KMS-11 (cell line): ENCODE data around the gene GSTM3.

Source experiments
- H2AFZ ChIP-seq: fragments of 200-600 bp; sonication (generic); 2 replicates; pipeline ENCODE4 v1.6.1; 2016; ENCODE audit warnings: antibody characterized with exemption, mixed run types, low read depth
- H3K27ac ChIP-seq: fragments of 200-600 bp; sonication (generic); 2 replicates; pipeline ENCODE4 v1.6.1; 2016; ENCODE audit warnings: mild to moderate bottlenecking, mixed run types
- H3K27me3 ChIP-seq: fragments of 200-600 bp; sonication (generic); 2 replicates; pipeline ENCODE4 v1.6.1; 2017; ENCODE audit warnings: mild to moderate bottlenecking, low read depth, mixed run types, moderate library complexity; ENCODE audit not compliant: insufficient read depth
- H3K36me3 ChIP-seq: fragments of 200-600 bp; sonication (generic); 2 replicates; pipeline ENCODE4 v1.6.1; 2017; ENCODE audit warnings: mild to moderate bottlenecking, mixed run types; ENCODE audit not compliant: insufficient read depth
- H3K4me1 ChIP-seq: fragments of 200-600 bp; sonication (generic); 2 replicates; pipeline ENCODE4 v1.6.1; 2016; ENCODE audit warnings: mild to moderate bottlenecking, low read depth, mixed run types; ENCODE audit not compliant: poor library complexity, severe bottlenecking
- H3K4me2 ChIP-seq: fragments of 200-600 bp; sonication (generic); 2 replicates; pipeline ENCODE4 v1.7.0; 2016; ENCODE audit warnings: mild to moderate bottlenecking, mixed run types
- H3K4me3 ChIP-seq: fragments of 200-600 bp; sonication (generic); IDR thresholded peaks from 2 replicates; pipeline ENCODE4 v1.6.1; 2017; ENCODE audit warnings: low read depth, low read length, mixed read lengths; ENCODE audit not compliant: insufficient read depth
- H3K79me2 ChIP-seq: fragments of 200-600 bp; sonication (generic); 2 replicates; pipeline ENCODE4 v1.6.1; 2016; ENCODE audit warnings: low read depth, mixed run types; ENCODE audit not compliant: insufficient read depth
- H3K9ac ChIP-seq: fragments of 200-600 bp; sonication (generic); 2 replicates; pipeline ENCODE4 v1.6.1; 2016; ENCODE audit warnings: mild to moderate bottlenecking, mixed run types
- H4K20me1 ChIP-seq: fragments of 200-600 bp; sonication (generic); 2 replicates; pipeline ENCODE4 v1.6.1; 2016; ENCODE audit warnings: mild to moderate bottlenecking, mixed run types; ENCODE audit not compliant: insufficient read depth
- TF ChIP-seq, protein P1 (sequence below): fragments of 200-600 bp; sonication (generic); conservative IDR thresholded peaks from 2 replicates; pipeline ENCODE4 v1.6.1; 2017; ENCODE audit warnings: low read depth, mild to moderate bottlenecking, antibody characterized with exemption, low read length, moderate library complexity, mixed read lengths

The GSTM3 gene

DNA sequence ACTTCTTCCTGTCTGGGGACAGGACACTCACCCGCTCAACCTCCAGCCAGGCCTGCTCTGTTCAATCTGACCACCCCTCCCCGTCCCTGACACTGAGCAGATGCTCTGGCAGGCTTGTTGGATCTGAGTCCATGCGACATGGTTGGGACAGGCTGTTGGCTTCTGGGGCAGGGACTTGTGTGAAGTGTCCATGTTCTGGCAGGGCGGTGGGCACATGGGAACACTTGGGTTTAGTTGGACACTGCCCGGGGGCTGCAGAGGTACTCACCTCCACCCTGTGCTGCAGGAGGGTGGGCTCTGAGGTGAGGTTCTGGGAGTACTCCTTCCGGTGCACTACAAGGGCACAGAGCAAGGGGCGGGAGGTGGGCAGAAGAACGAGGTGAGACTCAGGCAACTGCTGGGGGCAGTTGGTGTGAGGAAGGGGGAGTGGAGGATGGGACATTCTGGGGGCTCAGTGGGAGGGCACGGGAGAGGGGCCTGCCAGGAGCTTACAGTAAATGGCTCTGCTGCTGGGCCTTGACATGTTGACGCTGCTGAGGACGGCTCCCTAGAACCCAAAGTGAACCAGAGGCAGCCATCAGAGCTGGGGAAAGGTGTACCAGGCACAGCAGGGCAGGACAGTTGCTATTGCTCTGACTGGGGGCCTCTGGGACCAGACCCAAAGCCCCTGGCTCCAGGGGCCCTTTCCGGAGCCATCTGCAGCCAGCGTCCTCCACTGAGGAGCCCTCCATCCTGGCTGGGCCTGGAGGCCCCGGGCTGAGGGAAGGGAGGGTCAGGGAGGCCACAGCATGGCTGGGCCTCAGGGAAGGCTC is 20.6 kb upstream of the GSTM3 start:
- Histone ChIP-seq H3K9ac (no peak overlapping the region), H4K20me1 (no peaks in the 10 kb centered on the region), H3K4me2 (no peak overlapping the region), H3K79me2 (no peaks in the 10 kb centered on the region), H3K4me3 (no peak overlapping the region), H3K4me1 (no peaks in the 10 kb centered on the region), H3K36me3 (no peaks in the 10 kb centered on the region), H3K27ac (no peak overlapping the region), H3K27me3 (no peaks in the 10 kb centered on the region; the same call in 1 of the 2 replicates), H2AFZ (no peak overlapping the region)
- TF ChIP-seq, protein P1, sequence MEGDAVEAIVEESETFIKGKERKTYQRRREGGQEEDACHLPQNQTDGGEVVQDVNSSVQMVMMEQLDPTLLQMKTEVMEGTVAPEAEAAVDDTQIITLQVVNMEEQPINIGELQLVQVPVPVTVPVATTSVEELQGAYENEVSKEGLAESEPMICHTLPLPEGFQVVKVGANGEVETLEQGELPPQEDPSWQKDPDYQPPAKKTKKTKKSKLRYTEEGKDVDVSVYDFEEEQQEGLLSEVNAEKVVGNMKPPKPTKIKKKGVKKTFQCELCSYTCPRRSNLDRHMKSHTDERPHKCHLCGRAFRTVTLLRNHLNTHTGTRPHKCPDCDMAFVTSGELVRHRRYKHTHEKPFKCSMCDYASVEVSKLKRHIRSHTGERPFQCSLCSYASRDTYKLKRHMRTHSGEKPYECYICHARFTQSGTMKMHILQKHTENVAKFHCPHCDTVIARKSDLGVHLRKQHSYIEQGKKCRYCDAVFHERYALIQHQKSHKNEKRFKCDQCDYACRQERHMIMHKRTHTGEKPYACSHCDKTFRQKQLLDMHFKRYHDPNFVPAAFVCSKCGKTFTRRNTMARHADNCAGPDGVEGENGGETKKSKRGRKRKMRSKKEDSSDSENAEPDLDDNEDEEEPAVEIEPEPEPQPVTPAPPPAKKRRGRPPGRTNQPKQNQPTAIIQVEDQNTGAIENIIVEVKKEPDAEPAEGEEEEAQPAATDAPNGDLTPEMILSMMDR, result no peak

DNA sequence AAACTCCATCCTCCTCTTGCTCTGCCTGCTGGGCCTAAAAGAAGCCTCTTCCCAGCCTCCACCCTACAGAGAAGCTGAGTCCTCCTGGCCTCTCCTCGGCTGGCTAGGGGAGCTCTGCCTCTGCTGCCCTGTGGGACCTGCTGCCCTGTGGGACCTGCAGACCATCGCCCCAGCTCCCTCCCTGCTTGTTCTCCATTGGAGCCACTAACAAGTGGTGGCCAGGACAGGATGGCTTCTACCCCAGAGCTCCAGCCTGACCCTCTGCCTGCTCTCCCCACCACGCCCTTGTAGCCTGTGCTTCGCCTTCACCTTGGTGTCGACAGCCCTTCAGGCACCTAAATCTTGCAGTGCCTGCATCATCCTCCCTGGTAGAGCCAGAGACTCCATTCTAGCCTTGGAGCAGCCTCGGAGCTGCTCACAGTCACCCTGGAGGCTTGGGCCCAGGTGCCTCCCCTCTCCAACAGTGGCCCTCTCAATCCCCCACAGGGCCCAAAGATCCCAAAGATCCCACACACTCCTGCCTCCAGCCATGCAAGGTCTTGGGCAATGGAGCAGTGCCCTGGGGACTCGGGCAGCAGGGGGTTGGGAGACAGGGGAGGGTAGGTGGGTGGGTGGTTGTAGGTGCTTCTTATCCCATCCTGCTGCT is 19.9 kb upstream of the GSTM3 start:
- no peaks in the 10 kb centered on the region for H4K20me1 ChIP-seq
- H3K9ac ChIP-seq, result no peak overlapping the region
- no peak overlapping the region for H2AFZ ChIP-seq
- no peaks in the 10 kb centered on the region for H3K79me2 ChIP-seq
- H3K27me3 ChIP-seq, result no peaks in the 10 kb centered on the region
- H3K36me3 ChIP-seq, result no peaks in the 10 kb centered on the region
- no peak overlapping the region for H3K4me2 ChIP-seq
- TF ChIP-seq, protein P1, result no peak
- no peak overlapping the region for H3K4me3 ChIP-seq
- H3K27ac ChIP-seq, result no peak overlapping the region
- no peaks in the 10 kb centered on the region for H3K4me1 ChIP-seq

DNA sequence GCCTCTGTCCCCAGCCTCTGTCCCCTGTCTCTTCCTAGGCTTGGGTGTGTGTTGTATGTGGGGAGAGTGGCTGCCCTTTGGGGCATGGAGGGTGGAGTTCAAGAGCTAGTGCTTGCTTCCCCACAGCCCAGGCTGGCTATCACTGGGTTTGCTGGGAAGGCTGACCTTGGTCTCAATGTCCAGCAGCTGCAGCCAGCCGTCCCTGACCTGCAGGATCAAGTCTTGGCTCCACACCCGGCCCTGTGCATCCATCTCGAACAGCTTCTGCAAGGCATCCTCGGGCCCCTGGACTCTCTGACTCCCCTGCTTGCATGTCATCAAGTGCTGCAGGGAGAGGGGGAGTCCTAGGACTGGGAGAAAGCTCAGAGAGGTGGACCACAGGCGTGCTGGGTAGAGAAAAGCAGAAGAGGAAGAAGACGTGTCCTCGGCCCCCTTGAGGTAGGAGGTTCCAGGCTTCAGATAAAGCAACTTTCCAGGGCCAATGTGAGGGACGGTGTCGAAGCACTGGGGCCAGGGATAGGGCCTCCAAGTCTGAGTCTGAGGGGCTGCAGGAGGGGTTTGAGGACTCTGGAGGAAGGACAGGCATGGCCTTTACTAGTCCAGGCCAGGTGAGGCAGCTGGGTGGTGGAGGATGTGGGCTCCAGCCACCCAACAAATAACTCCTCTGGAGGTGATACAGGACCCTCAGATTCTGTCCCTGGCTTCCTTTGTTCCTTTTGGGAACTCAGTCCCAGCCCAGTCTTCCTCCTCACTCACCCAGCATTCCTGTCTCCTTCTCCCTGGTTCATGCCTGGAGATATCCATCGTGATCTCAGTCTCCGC is 18.9 kb upstream of the GSTM3 start:
- Histone ChIP-seq H3K4me3 (no peak overlapping the region), H4K20me1 (no peaks in the 10 kb centered on the region), H3K4me2 (no peak overlapping the region), H3K36me3 (no peaks in the 10 kb centered on the region), H2AFZ (no peak overlapping the region), H3K4me1 (no peaks in the 10 kb centered on the region), H3K27me3 (no peaks in the 10 kb centered on the region), H3K9ac (no peak overlapping the region), H3K27ac (no peak overlapping the region), H3K79me2 (no peaks in the 10 kb centered on the region)
- TF ChIP-seq, protein P1, result no peak

DNA sequence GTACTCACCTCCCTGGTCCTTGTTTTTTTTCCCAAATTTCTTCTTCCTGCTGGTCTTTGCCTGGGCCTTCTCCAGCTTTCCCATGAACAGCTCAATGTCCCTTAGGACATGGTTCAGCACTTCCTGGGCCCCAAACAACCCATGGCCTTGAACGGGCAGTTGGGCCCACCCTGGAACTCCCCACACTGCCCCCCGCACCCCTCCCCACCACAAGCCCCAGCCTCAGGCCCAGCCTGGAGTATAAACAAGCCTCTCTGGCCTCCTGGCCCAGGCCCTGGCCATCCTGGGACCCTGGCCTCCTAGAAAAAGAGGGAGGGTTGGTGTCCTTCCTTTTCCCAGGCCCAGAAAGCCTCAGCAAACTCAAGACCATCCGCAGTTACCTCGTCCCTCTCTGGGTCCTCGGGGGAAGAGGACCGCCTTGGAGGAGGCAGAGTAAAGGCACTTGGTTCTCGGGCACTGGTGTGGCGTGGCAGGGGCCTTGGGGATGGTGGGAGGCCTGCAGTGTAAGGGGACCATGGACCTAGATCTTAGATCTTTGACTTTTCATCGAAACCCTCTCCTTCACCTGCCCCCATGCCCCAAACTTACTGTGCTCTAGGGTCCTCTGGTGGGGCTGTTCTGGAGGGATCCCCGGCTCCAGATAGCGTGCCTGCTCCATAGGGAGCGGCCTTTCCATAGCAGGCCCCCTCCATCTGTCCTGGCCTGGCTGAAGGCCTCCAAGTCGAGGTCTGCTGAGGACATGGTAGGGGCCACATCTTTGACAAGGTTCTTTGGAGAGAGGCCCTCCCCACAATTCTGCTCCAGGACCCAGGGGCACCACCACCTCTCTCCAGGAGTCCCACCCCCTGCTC is 17.3 kb upstream of the GSTM3 start:
- Histone ChIP-seq H2AFZ (no peak overlapping the region), H3K79me2 (no peaks in the 10 kb centered on the region), H3K27me3 (no peaks in the 10 kb centered on the region), H3K4me3 (no peak overlapping the region), H4K20me1 (no peaks in the 10 kb centered on the region), H3K4me1 (no peaks in the 10 kb centered on the region), H3K4me2 (no peak overlapping the region), H3K27ac (no peak overlapping the region), H3K9ac (no peak overlapping the region), H3K36me3 (no peaks in the 10 kb centered on the region)
- TF ChIP-seq, protein P1, result no peak
